RWPE2 (cell line): ENCODE measurements around the gene MYO5B.

Source experiments
- ATAC-seq: fragments of 200-7000 bp; cut with Tn5 transposase; 3 replicates; pipeline ENCODE4 v1.9.1; 2021; ENCODE audit warnings: low read depth
- DNase-seq: peaks from one replicate; pipeline ENCODE4 v3.0.0-alpha.2; 2020; ENCODE audit warnings: low spot score
- H3K27ac ChIP-seq: fragments of 450-650 bp; 2 replicates; pipeline ENCODE4 v1.5.1; 2017; ENCODE audit warnings: mild to moderate bottlenecking; ENCODE audit not compliant: poor library complexity, severe bottlenecking
- H3K27me3 ChIP-seq: fragments of 250-450 bp; sonication (Bioruptor Pico); 2 replicates; pipeline ENCODE4 v1.5.1; 2021; ENCODE audit warnings: mild to moderate bottlenecking, moderate library complexity; ENCODE audit not compliant: insufficient read depth, poor library complexity, severe bottlenecking
- H3K36me3 ChIP-seq: fragments of 250-450 bp; sonication (Bioruptor Pico); 2 replicates; pipeline ENCODE4 v1.5.1; 2020; ENCODE audit warnings: low read depth, mild to moderate bottlenecking, moderate library complexity
- H3K4me1 ChIP-seq: fragments of 250-450 bp; sonication (Bioruptor Pico); 2 replicates; pipeline ENCODE4 v1.5.1; 2021; ENCODE audit warnings: mild to moderate bottlenecking, moderate library complexity; ENCODE audit not compliant: insufficient read depth, poor library complexity, severe bottlenecking
- H3K4me3 ChIP-seq: fragments of 250-450 bp; sonication (Bioruptor Pico); 2 replicates; pipeline ENCODE4 v1.5.1; 2021; ENCODE audit warnings: mild to moderate bottlenecking, moderate library complexity; ENCODE audit not compliant: severe bottlenecking
- H3K9me3 ChIP-seq: fragments of 250-450 bp; sonication (Bioruptor Pico); 2 replicates; pipeline ENCODE4 v1.5.1; 2021; ENCODE audit warnings: mild to moderate bottlenecking, moderate library complexity; ENCODE audit not compliant: severe bottlenecking
- CTCF ChIP-seq: fragments of 450-650 bp; IDR thresholded peaks from one replicate; pipeline ENCODE4 v1.5.1; 2017; ENCODE audit warnings: mild to moderate bottlenecking, moderate library complexity; ENCODE audit not compliant: poor library complexity, severe bottlenecking

The MYO5B gene

GRCh38 chr18:49884959-49885358 lies 310.0 kb downstream of the MYO5B start:
- DNase-seq (no peak), ATAC-seq (no peak; the same call in 2 of the 3 replicates)
- H3K9me3 ChIP-seq, result no peaks in the 10 kb centered on the region
- no peaks in the 10 kb centered on the region for H3K4me1 ChIP-seq
- no peaks in the 10 kb centered on the region for H3K27me3 ChIP-seq
- no peak for TF ChIP-seq CTCF
- H3K36me3 ChIP-seq, result no peaks in the 10 kb centered on the region
- no peak overlapping the region for H3K27ac ChIP-seq
- H3K4me3 ChIP-seq, result no peak overlapping the region

GRCh38 chr18:49884465-49884864 lies 310.5 kb downstream of the MYO5B start:
- Histone ChIP-seq H3K36me3 (no peaks in the 10 kb centered on the region), H3K4me3 (no peak overlapping the region), H3K27me3 (no peaks in the 10 kb centered on the region), H3K9me3 (no peaks in the 10 kb centered on the region), H3K4me1 (no peaks in the 10 kb centered on the region), H3K27ac (no peak overlapping the region)
- DNase-seq (no peak), ATAC-seq (no peak)
- no peak for TF ChIP-seq CTCF

- no peak overlapping the region for H3K27ac ChIP-seq
- no peaks in the 10 kb centered on the region for H3K27me3 ChIP-seq
- H3K9me3 ChIP-seq, result no peaks in the 10 kb centered on the region
- H3K36me3 ChIP-seq, result no peaks in the 10 kb centered on the region
- DNase-seq (no peak), ATAC-seq (no peak)
- TF ChIP-seq CTCF, result no peak
- no peak overlapping the region for H3K4me3 ChIP-seq
- no peaks in the 10 kb centered on the region for H3K4me1 ChIP-seq
Measured at GRCh38 chr18:49880661-49881060, 314.3 kb downstream of the MYO5B start.

- ATAC-seq (no peak), DNase-seq (no peak)
- Histone ChIP-seq H3K27me3 (no peaks in the 10 kb centered on the region), H3K4me1 (no peaks in the 10 kb centered on the region), H3K36me3 (no peaks in the 10 kb centered on the region), H3K9me3 (no peaks in the 10 kb centered on the region), H3K4me3 (no peak overlapping the region), H3K27ac (no peak overlapping the region)
- no peak for TF ChIP-seq CTCF
Measured at GRCh38 chr18:49879271-49879580, 315.7 kb downstream of the MYO5B start.

- DNase-seq (no peak), ATAC-seq (peak; percentile 76)
- no peaks in the 10 kb centered on the region for H3K36me3 ChIP-seq
- no peaks in the 10 kb centered on the region for H3K27me3 ChIP-seq
- TF ChIP-seq CTCF, result no peak
- no peaks in the 10 kb centered on the region for H3K4me1 ChIP-seq
- peak overlapping the region; percentile 21 for H3K27ac ChIP-seq
- no peak overlapping the region for H3K4me3 ChIP-seq
- H3K9me3 ChIP-seq, result no peaks in the 10 kb centered on the region
Measured at GRCh38 chr18:49878567-49879270, 316.2 kb downstream of the MYO5B start.
